PFSK-1 (cell line): Measurements from ENCODE around the gene SETBP1.

Source experiments
- FOXP2 ChIP-seq: optimal IDR thresholded peaks from 2 replicates; pipeline ENCODE3; 2011; ENCODE audit warnings: borderline replicate concordance, control low read depth, inconsistent platforms; ENCODE audit not compliant: insufficient read depth; ENCODE audit errors: extremely low read length, extremely low read depth
- POLR2AphosphoS5 ChIP-seq: IDR thresholded peaks from 2 replicates; pipeline ENCODE4 v1.6.1; 2012; ENCODE audit warnings: low read depth, mild to moderate bottlenecking, control low read depth, low read length, moderate library complexity
- REST ChIP-seq, 2 experiments: IDR thresholded peaks; 2 replicates each; pipeline versions ENCODE4 v1.6.1 to v1.8.0; 2011 to 2012; ENCODE audit warnings: low read depth in 2 of 2, low read length in 2 of 2, control low read depth in 1 of 2, inconsistent platforms in 1 of 2, mild to moderate bottlenecking in 1 of 2, moderate library complexity in 1 of 2; ENCODE audit not compliant: insufficient read depth in 1 of 2
- TAF1 ChIP-seq: IDR thresholded peaks from 2 replicates; pipeline ENCODE4 v1.6.1; 2012; ENCODE audit warnings: low read length, control low read depth, borderline replicate concordance; ENCODE audit not compliant: insufficient read depth

GRCh38 chr18:45116116-45116515 is 435.4 kb downstream of the SETBP1 start:
- TF ChIP-seq REST (IDR thresholded peaks at IDR 0.05; ENCODE audit: insufficient read depth in 1 of 2, low read depth in 2 of 2, low read length in 2 of 2) (no peak), FOXP2 (no peak), POLR2AphosphoS5 (no peak), TAF1 (no peak)
